Hematopoietic multipotent progenitor cell treated with erythropoietin and hydrocortisone succinate and interleukin-3 and kit ligand, for 6 days (in vitro differentiated cells): ENCODE data around the gene STN1.

Source experiments
- DNase-seq: peaks from one replicate; pipeline ENCODE4 v3.0.0-alpha.2; 2015

Gene STN1

GRCh38 chr10:103928784-103929183, 10.8 kb upstream of the STN1 start:
- no peak for DNase-seq

GRCh38 chr10:103926722-103927319, 8.8 kb upstream of the STN1 start:
- no peak for DNase-seq

- no peak for DNase-seq
Observed at GRCh38 chr10:103925591-103925990, 7.6 kb upstream of the STN1 start.

- no peak for DNase-seq
Observed at GRCh38 chr10:103923502-103923901, 5.5 kb upstream of the STN1 start.

- DNase-seq = no peak
Observed at GRCh38 chr10:103922659-103923058, 4.7 kb upstream of the STN1 start.

- DNase-seq = peak; percentile 83
Observed at GRCh38 chr10:103921750-103922195, 3.8 kb upstream of the STN1 start.

- DNase-seq = no peak
Observed at GRCh38 chr10:103921248-103921647, 3.3 kb upstream of the STN1 start.

GRCh38 chr10:103919648-103920025, 1.7 kb upstream of the STN1 start:
- DNase-seq = no peak

- peak; percentile 63 for DNase-seq
Observed at GRCh38 chr10:103917302-103918052, 507 bp downstream of the STN1 start.

GRCh38 chr10:103916876-103917275, 1.1 kb downstream of the STN1 start:
- no peak for DNase-seq

GRCh38 chr10:103916254-103916653, 1.7 kb downstream of the STN1 start:
- no peak for DNase-seq

- DNase-seq = peak; percentile 48
Observed at GRCh38 chr10:103915796-103916195, 2.2 kb downstream of the STN1 start.

- DNase-seq = no peak
Observed at GRCh38 chr10:103912759-103913158, 5.2 kb downstream of the STN1 start.

- peak; percentile 77 for DNase-seq
Observed at GRCh38 chr10:103911021-103911459, 6.9 kb downstream of the STN1 start.

GRCh38 chr10:103910442-103911012, 7.5 kb downstream of the STN1 start:
- DNase-seq = no peak

- DNase-seq = no peak
Observed at GRCh38 chr10:103905441-103905840, 12.5 kb downstream of the STN1 start.

- DNase-seq = no peak
Observed at GRCh38 chr10:103901299-103901698, 16.7 kb downstream of the STN1 start.

- DNase-seq = no peak
Observed at GRCh38 chr10:103899312-103899711, 18.7 kb downstream of the STN1 start.

GRCh38 chr10:103897241-103897774, 20.7 kb downstream of the STN1 start:
- no peak for DNase-seq

GRCh38 chr10:103896225-103896624, 21.8 kb downstream of the STN1 start:
- no peak for DNase-seq

GRCh38 chr10:103895411-103896186, 22.4 kb downstream of the STN1 start:
- DNase-seq = no peak

GRCh38 chr10:103894441-103894864, 23.5 kb downstream of the STN1 start:
- DNase-seq = no peak

GRCh38 chr10:103893817-103894216, 24.2 kb downstream of the STN1 start:
- DNase-seq = no peak
